K562 (cell line): ENCODE data around the gene KBTBD12. TPM values are rescaled to one million over a fixed set of nuclear protein-coding genes. Genes with fewer than 3 reads are reported as not detected.

ENCODE experiments used
- ELK3 ChIP-seq: fragments of 450-650 bp; formaldehyde crosslinking; IDR thresholded peaks from 2 replicates; pipeline ENCODE4 v1.4.0; 2020; ENCODE audit warnings: mild to moderate bottlenecking
- HCFC1 ChIP-seq: IDR thresholded peaks from 2 replicates; pipeline ENCODE4 v1.6.1; 2012; ENCODE audit warnings: low read depth, low read length, improper control_type of control experiment
- HDAC2 ChIP-seq: fragments of 450-650 bp; IDR thresholded peaks from 2 replicates; pipeline ENCODE4 v1.6.1; 2016; ENCODE audit warnings: mild to moderate bottlenecking
- KLF13 ChIP-seq: fragments of 450-650 bp; IDR thresholded peaks from 2 replicates; pipeline ENCODE4 v1.6.1; 2016; ENCODE audit warnings: missing genetic modification characterization, low read depth, mild to moderate bottlenecking, missing compliant biosample characterization, moderate library complexity, borderline replicate concordance
- NCOA2 ChIP-seq, 2 experiments: fragments of 450-650 bp; IDR thresholded peaks; 2 replicates each; pipeline ENCODE4 v1.6.1; 2018; ENCODE audit warnings: mild to moderate bottlenecking in 2 of 2, moderate library complexity in 1 of 2; ENCODE audit not compliant: partially characterized antibody in 2 of 2
- RREB1 ChIP-seq: fragments of 250-450 bp; sonication (Bioruptor Pico); IDR thresholded peaks from 2 replicates; pipeline ENCODE4 v1.4.0; 2020
- SRSF9 ChIP-seq: fragments of 200-400 bp; formaldehyde crosslinking; IDR thresholded peaks from 2 replicates; pipeline ENCODE4 v1.6.1; 2017; ENCODE audit warnings: low read depth, low read length, borderline replicate concordance
- TCF15 ChIP-seq: fragments of 250-450 bp; sonication (Bioruptor Pico); IDR thresholded peaks from 2 replicates; pipeline ENCODE4 v1.8.0; 2022; ENCODE audit warnings: moderate library complexity, mild to moderate bottlenecking, inconsistent platforms
- polyA plus RNA-seq, 8 experiments: library from polyadenylated mRNA; depleted of rRNA in 4 of 8; stranded (reverse) in 5 of 8; unstranded in 3 of 8; fragments of >200 nt; fragmentation: Nextera tagmentation in 2 of 8; fragmentation: Illumina TruSeq in 1 of 8; extraction: Ambion mirVana in 2 of 8; extraction: Trizol in 1 of 8; gene quantifications; 2 replicates each; pipeline versions ENCODE4 v1.2.1 to v1.2.3, GENCODE V29; 2011 to 2014; ENCODE audit warnings: inconsistent platforms in 1 of 8, missing spikeins in 1 of 8
- total RNA-seq, 7 experiments: library from RNA; depleted of rRNA in 6 of 7; stranded (reverse); fragments of >200 nt in 6 of 7; fragmentation: Illumina TruSeq in 2 of 7; extraction: Trizol in 2 of 7; gene quantifications; 2 replicates each; pipeline versions ENCODE4 v1.2.1 to v1.2.3, GENCODE V29; 2011 to 2021; ENCODE audit warnings: low replicate concordance in 1 of 7

Gene KBTBD12
- total and polyA plus RNA-seq, 9 of the 15 experiments (the other 6 are each of a cell fraction or from before 2014, with no cell fraction given) = not detected

GRCh38 chr3:127991681-127992080 is 76.6 kb downstream of the KBTBD12 start (continued):
- TF ChIP-seq TCF15 (CRISPR knock-in tag) (no peak), RREB1 (CRISPR knock-in tag) (no peak), NCOA2 (IDR thresholded peaks at IDR 0.05; ENCODE audit: partially characterized antibody in 2 of 2) (no peak), SRSF9 (no peak), KLF13 (no peak), ELK3 (CRISPR knock-in tag) (no peak), HDAC2 (no peak), HCFC1 (no peak)
